GM12878 (cell line): ENCODE data around the gene OSBPL10. TPM values are rescaled to one million over a fixed set of nuclear protein-coding genes. Genes with fewer than 3 reads are reported as not detected.

ENCODE experiments used
- ATAC-seq: fragments of 200-7000 bp; cut with Tn5 transposase; 3 replicates; pipeline ENCODE4 v1.9.1; 2020; ENCODE audit warnings: mild to moderate bottlenecking, moderate library complexity
- BruUV-seq: library from RNA; stranded (reverse); fragments of 400-500 nt; replicated peaks from 2 replicates; lab custom pipeline; 2021; lab: Mats Ljungman, UMichigan
- CTCF ChIA-PET: fragments of 300-600 bp; sonication (Branson Sonifier 250); formaldehyde crosslinking; extraction: SDS; loops from one replicate; lab custom pipeline; 2021; ENCODE audit warnings: inconsistent platforms; lab: Yijun Ruan, JAX
- POLR2A ChIA-PET: fragments of 350-600 bp; formaldehyde crosslinking; extraction: SDS; loops from one replicate; lab custom pipeline; 2021; ENCODE audit warnings: inconsistent platforms; lab: Charles Lee
- RAD21 ChIA-PET: fragments of 300-600 bp; sonication (Branson Sonifier 250); formaldehyde crosslinking; loops from one replicate; lab custom pipeline; 2023; ENCODE audit warnings: antibody characterized with exemption; ENCODE audit not compliant: unreplicated experiment; lab: Charles Lee
- SMC1A ChIA-PET: fragments of 300-600 bp; sonication (Branson Sonifier 250); formaldehyde crosslinking; loops from one replicate; lab custom pipeline; 2023; ENCODE audit not compliant: unreplicated experiment, uncharacterized antibody; lab: Charles Lee
- DNase-seq: peaks from one replicate; pipeline ENCODE4 v3.0.0-alpha.2; 2011; ENCODE audit warnings: low read depth, low spot score
- FAIRE-seq: peaks from 3 replicates; lab custom pipeline; 2011; peaks lifted over from hg19 to GRCh38; lab: Jason Lieb, UNC
- H2AFZ ChIP-seq: 2 replicates; pipeline ENCODE4 v1.6.0; 2011; ENCODE audit warnings: low read depth, low read length, control low read depth; ENCODE audit not compliant: control insufficient read depth
- H3K27ac ChIP-seq: 2 replicates; pipeline ENCODE4 v1.5.1; 2011; ENCODE audit warnings: control low read depth; ENCODE audit not compliant: control insufficient read depth, insufficient read depth
- H3K27me3 ChIP-seq, 2 experiments: replicated peaks in 1 of 2; 2 replicates each; pipeline versions ENCODE4 v1.6.0 to v1.6.1; 2011; ENCODE audit warnings: low read length in 1 of 2; ENCODE audit not compliant: control insufficient read depth in 2 of 2, insufficient read depth in 2 of 2
- H3K36me3 ChIP-seq, 2 experiments: 2 replicates each; pipeline ENCODE4 v1.5.1; 2011; ENCODE audit warnings: low read length in 1 of 2; ENCODE audit not compliant: control insufficient read depth in 2 of 2, insufficient read depth in 2 of 2
- H3K4me1 ChIP-seq: 2 replicates; pipeline ENCODE4 v1.6.1; 2011; ENCODE audit warnings: mild to moderate bottlenecking, low read length, moderate library complexity, mixed read lengths; ENCODE audit not compliant: control insufficient read depth, insufficient read depth
- H3K4me2 ChIP-seq: 2 replicates; pipeline ENCODE4 v1.6.0; 2011; ENCODE audit warnings: control low read depth; ENCODE audit not compliant: control insufficient read depth, insufficient read depth
- H3K4me3 ChIP-seq: fragments of 200-600 bp; sonication (generic); 2 replicates; pipeline ENCODE4 v1.5.1; 2016
- H3K79me2 ChIP-seq: 2 replicates; pipeline ENCODE4 v1.6.0; 2011; ENCODE audit warnings: low read length; ENCODE audit not compliant: control insufficient read depth, insufficient read depth
- H3K9ac ChIP-seq: 2 replicates; pipeline ENCODE4 v1.8.0; 2011; ENCODE audit warnings: low read length, control low read depth, mixed read lengths; ENCODE audit not compliant: control insufficient read depth, insufficient read depth
- H3K9me3 ChIP-seq: replicated peaks from 3 replicates; pipeline ENCODE4 v1.5.1; 2011; ENCODE audit warnings: mild to moderate bottlenecking, low read length; ENCODE audit not compliant: control insufficient read depth, insufficient read depth
- H4K20me1 ChIP-seq: 2 replicates; pipeline ENCODE4 v1.6.0; 2011; ENCODE audit not compliant: control insufficient read depth, insufficient read depth
- CBX3 ChIP-seq: fragments of 200-600 bp; sonication (generic); IDR thresholded peaks from 2 replicates; pipeline ENCODE4 v1.6.1; 2016; ENCODE audit warnings: low read depth, borderline replicate concordance
- CEBPB ChIP-seq, 2 experiments: fragments of 150-350 bp in 1 of 2; IDR thresholded peaks; 2 replicates each; pipeline ENCODE4 v1.6.1; 2012 to 2014; ENCODE audit warnings: low read depth in 2 of 2, low read length in 2 of 2, borderline replicate concordance in 1 of 2, inconsistent platforms in 1 of 2
- EED ChIP-seq: sonication (generic); IDR thresholded peaks from 2 replicates; pipeline ENCODE4 v1.6.1; 2016; ENCODE audit warnings: antibody characterized with exemption, low read depth
- FOS ChIP-seq: IDR thresholded peaks from 3 replicates; pipeline ENCODE4 v1.6.1; 2011; ENCODE audit warnings: borderline replicate concordance; ENCODE audit not compliant: insufficient read length; ENCODE audit errors: extremely low read depth
- MEF2A ChIP-seq: IDR thresholded peaks from 2 replicates; pipeline ENCODE4 v1.6.1; 2011; ENCODE audit warnings: low read depth, mild to moderate bottlenecking, low read length, moderate library complexity; ENCODE audit not compliant: insufficient read depth
- PAX5 ChIP-seq: IDR thresholded peaks from 2 replicates; pipeline ENCODE4 v1.6.1; 2011; ENCODE audit warnings: low read depth, low read length, borderline replicate concordance
- RUNX3 ChIP-seq: IDR thresholded peaks from 2 replicates; pipeline ENCODE4 v1.6.1; 2012; ENCODE audit warnings: low read length, inconsistent platforms
- SMC3 ChIP-seq: IDR thresholded peaks from 2 replicates; pipeline ENCODE4 v1.6.1; 2011; ENCODE audit warnings: low read length, improper control_type of control experiment, borderline replicate concordance
- STAT1 ChIP-seq: fragments of 450-650 bp; conservative IDR thresholded peaks from 2 replicates; pipeline ENCODE4 v1.6.1; 2014; ENCODE audit warnings: antibody characterized with exemption, mild to moderate bottlenecking
- TCF12 ChIP-seq: IDR thresholded peaks from 2 replicates; pipeline ENCODE4 v1.6.1; 2011; ENCODE audit warnings: low read depth, mild to moderate bottlenecking, low read length
- ZNF24 ChIP-seq: fragments of 450-650 bp; IDR thresholded peaks from 2 replicates; pipeline ENCODE4 v1.6.1; 2017; ENCODE audit warnings: antibody characterized with exemption, mild to moderate bottlenecking
- ZNF622 ChIP-seq: fragments of 450-650 bp; IDR thresholded peaks from 2 replicates; pipeline ENCODE4 v1.6.1; 2017; ENCODE audit warnings: mild to moderate bottlenecking, inconsistent platforms
- WGBS: methylation state at CpG from one replicate; pipeline ENCODE4 v1.1.6; 2016; ENCODE audit warnings: low lambda C conversion rate; ENCODE audit not compliant: insufficient replicate concordance, insufficient coverage; ENCODE audit errors: missing lambda C conversion rate; 5-methylcytosine and 5-hydroxymethylcytosine counted together
- in situ Hi-C: fragments of 300-500 bp; cut with MboI; formaldehyde crosslinking; loops from 9 replicates; pipeline ENCODE4 v1.14.3; 2018; ENCODE audit warnings: mixed read lengths
- intact Hi-C: fragments of 100-400 bp; cut with micrococcal nuclease; formaldehyde crosslinking; loops from one replicate; pipeline ENCODE4 v1.14.2; 2022; ENCODE audit not compliant: unreplicated experiment
- polyA plus RNA-seq, 11 experiments: library from polyadenylated mRNA; depleted of rRNA in 4 of 11; unstranded in 6 of 11; stranded (reverse) in 5 of 11; fragments of >200 nt; fragmentation: Nextera tagmentation in 4 of 11; fragmentation: Illumina TruSeq in 1 of 11; extraction: Ambion mirVana in 4 of 11; extraction: Trizol in 1 of 11; gene quantifications; 1 replicate in 1 of 11; 2 replicates in 10 of 11; pipeline versions ENCODE4 v1.2.1 to v1.2.3, GENCODE V29; 2011 to 2016; ENCODE audit warnings: inconsistent platforms in 2 of 11, missing spikeins in 2 of 11, low read depth in 1 of 11
- total RNA-seq, 4 experiments: library from RNA; depleted of rRNA in 3 of 4; stranded (reverse); fragments of >200 nt in 3 of 4; fragmentation: Illumina TruSeq in 1 of 4; extraction: Trizol in 1 of 4; gene quantifications; 2 replicates each; pipeline versions ENCODE4 v1.2.1 to v1.2.3, GENCODE V29; 2013 to 2021
- TF ChIP-seq, protein P1 (sequence below): fragments of 450-650 bp; IDR thresholded peaks from 2 replicates; pipeline ENCODE4 v1.6.1; 2016; ENCODE audit warnings: mild to moderate bottlenecking
- TF ChIP-seq, protein P2 (sequence below): IDR thresholded peaks from 2 replicates; pipeline ENCODE4 v1.6.1; 2012; ENCODE audit warnings: low read depth, low read length, improper control_type of control experiment

OSBPL10 gene
- total and polyA plus RNA-seq, 10 of the 15 experiments (the other 5 are each of a cell fraction or from before 2014, with no cell fraction given): 0.03 to 0.25 (median 0.09) TPM; not detected in 5

DNA sequence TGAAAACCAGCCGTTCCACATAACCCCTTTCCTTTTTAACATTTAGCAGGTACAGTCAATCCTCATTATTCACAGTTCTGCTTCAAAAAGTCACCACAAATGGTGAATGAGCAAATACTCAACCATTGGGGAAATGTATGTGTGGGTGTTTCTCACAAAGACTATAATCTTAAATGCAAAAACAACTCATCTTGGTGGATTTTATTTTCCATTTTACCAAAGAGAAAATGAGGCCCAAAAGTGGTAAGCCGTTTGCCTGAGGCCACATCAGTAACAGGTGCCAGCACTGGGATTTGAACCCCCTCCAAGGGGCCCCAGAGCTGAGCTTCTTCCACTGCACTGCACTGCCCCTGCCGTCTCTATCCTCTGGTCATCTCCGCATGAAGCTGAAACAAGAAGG, 208.8 kb downstream of the OSBPL10 start:
- FAIRE-seq: no peak
- Histone ChIP-seq H2AFZ (no peak overlapping the region), H3K27ac (no peak overlapping the region), H3K36me3 (no peaks in the 10 kb centered on the region), H3K9ac (no peak overlapping the region), H3K4me3 (no peak overlapping the region), H3K4me1 (no peaks in the 10 kb centered on the region), H3K4me2 (no peak overlapping the region), H3K79me2 (no peaks in the 10 kb centered on the region), H4K20me1 (no peaks in the 10 kb centered on the region)
- ChIA-PET RAD21 (no interaction called here), POLR2A (no interaction called here), CTCF (interaction anchor here (1.6 kb wide), 1 partner anchor 51 kb away, joined by 3 read pairs; no protein-coding TSS in a partner anchor), SMC1A (interaction anchor here (1.3 kb wide), 1 partner anchor 643 kb away, joined by 3 read pairs; no protein-coding TSS in a partner anchor)
- intact Hi-C loops (no loop called here), in situ Hi-C loops (no loop called here)
- no peak for ATAC-seq
- no peak for DNase-seq
- no peak for TF ChIP-seq STAT1
- TF ChIP-seq, protein P1, sequence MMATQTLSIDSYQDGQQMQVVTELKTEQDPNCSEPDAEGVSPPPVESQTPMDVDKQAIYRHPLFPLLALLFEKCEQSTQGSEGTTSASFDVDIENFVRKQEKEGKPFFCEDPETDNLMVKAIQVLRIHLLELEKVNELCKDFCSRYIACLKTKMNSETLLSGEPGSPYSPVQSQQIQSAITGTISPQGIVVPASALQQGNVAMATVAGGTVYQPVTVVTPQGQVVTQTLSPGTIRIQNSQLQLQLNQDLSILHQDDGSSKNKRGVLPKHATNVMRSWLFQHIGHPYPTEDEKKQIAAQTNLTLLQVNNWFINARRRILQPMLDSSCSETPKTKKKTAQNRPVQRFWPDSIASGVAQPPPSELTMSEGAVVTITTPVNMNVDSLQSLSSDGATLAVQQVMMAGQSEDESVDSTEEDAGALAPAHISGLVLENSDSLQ: no peak
- no peak for TF ChIP-seq ZNF24
- no peak for TF ChIP-seq CBX3
- no peak for TF ChIP-seq TCF12
- no peak for TF ChIP-seq EED
- no peak for TF ChIP-seq FOS
- no peak for TF ChIP-seq ZNF622
- TF ChIP-seq MEF2A: no peak
- no peak for TF ChIP-seq CEBPB (IDR thresholded peaks at IDR 0.05; ENCODE audit: borderline replicate concordance in 1 of 2, low read depth in 2 of 2, low read length in 2 of 2)
- no peak for TF ChIP-seq PAX5
- TF ChIP-seq, protein P2, sequence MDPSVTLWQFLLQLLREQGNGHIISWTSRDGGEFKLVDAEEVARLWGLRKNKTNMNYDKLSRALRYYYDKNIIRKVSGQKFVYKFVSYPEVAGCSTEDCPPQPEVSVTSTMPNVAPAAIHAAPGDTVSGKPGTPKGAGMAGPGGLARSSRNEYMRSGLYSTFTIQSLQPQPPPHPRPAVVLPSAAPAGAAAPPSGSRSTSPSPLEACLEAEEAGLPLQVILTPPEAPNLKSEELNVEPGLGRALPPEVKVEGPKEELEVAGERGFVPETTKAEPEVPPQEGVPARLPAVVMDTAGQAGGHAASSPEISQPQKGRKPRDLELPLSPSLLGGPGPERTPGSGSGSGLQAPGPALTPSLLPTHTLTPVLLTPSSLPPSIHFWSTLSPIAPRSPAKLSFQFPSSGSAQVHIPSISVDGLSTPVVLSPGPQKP: no peak
- TF ChIP-seq RUNX3: no peak
- TF ChIP-seq SMC3: no peak
- TF ChIP-seq, all 136 proteins: peak for 0
- BruUV-seq: no TSS peak
- H3K9me3 ChIP-seq: no peaks in the 10 kb centered on the region
- 36% methylated on average over 4 of the region's 4 CpGs for WGBS
- no peaks in the 10 kb centered on the region; a peak in 1 of 4 replicates for H3K27me3 ChIP-seq
